Loucy (cell line): ENCODE measurements around the gene TVP23A.

Experiments used
- H2AFZ ChIP-seq: fragments of 200-600 bp; sonication (generic); 2 replicates; pipeline ENCODE4 v1.6.0; 2016; ENCODE audit warnings: antibody characterized with exemption, mild to moderate bottlenecking, low read length, moderate library complexity
- H3F3A ChIP-seq: fragments of 200-600 bp; 2 replicates; pipeline ENCODE4 v1.6.0; 2016; ENCODE audit warnings: antibody characterized with exemption, low read depth, mild to moderate bottlenecking
- H3K27me3 ChIP-seq: fragments of 200-600 bp; sonication (generic); 2 replicates; pipeline ENCODE4 v1.6.1; 2014; ENCODE audit warnings: low read length, mild to moderate bottlenecking; ENCODE audit not compliant: insufficient read depth, poor library complexity, severe bottlenecking
- H3K36me3 ChIP-seq: fragments of 200-600 bp; sonication (generic); 2 replicates; pipeline ENCODE4 v1.6.1; 2016; ENCODE audit warnings: low read length; ENCODE audit not compliant: insufficient read depth
- H3K4me1 ChIP-seq: fragments of 200-600 bp; sonication (generic); 2 replicates; pipeline ENCODE4 v1.5.1; 2014; ENCODE audit warnings: low read length, mild to moderate bottlenecking; ENCODE audit not compliant: insufficient read depth, poor library complexity, severe bottlenecking
- H3K4me2 ChIP-seq: fragments of 200-600 bp; sonication (generic); 2 replicates; pipeline ENCODE4 v1.6.0; 2014; ENCODE audit warnings: antibody characterized with exemption, low read length, low read depth, mild to moderate bottlenecking; ENCODE audit not compliant: poor library complexity, severe bottlenecking
- H3K4me3 ChIP-seq: fragments of 200-600 bp; sonication (generic); 2 replicates; pipeline ENCODE4 v1.5.1; 2014; ENCODE audit warnings: low read length, mild to moderate bottlenecking, mixed read lengths; ENCODE audit not compliant: poor library complexity, severe bottlenecking
- H3K79me2 ChIP-seq: fragments of 200-600 bp; sonication (generic); 2 replicates; pipeline ENCODE4 v1.6.1; 2014; ENCODE audit warnings: low read length; ENCODE audit not compliant: insufficient read depth
- H3K9ac ChIP-seq: fragments of 200-600 bp; sonication (generic); 2 replicates; pipeline ENCODE4 v1.6.0; 2014; ENCODE audit warnings: mild to moderate bottlenecking, low read depth, low read length, moderate library complexity; ENCODE audit not compliant: poor library complexity, severe bottlenecking
- H3K9me2 ChIP-seq: fragments of 200-600 bp; sonication (generic); replicated peaks from 2 replicates; pipeline ENCODE4 v1.6.1; 2016; ENCODE audit warnings: low read depth, low read length, mixed read lengths
- H3K9me3 ChIP-seq: fragments of 200-600 bp; sonication (generic); 2 replicates; pipeline ENCODE4 v1.6.1; 2014; ENCODE audit warnings: mild to moderate bottlenecking, antibody characterized with exemption, low read length, low read depth; ENCODE audit not compliant: insufficient read depth
- H4K20me1 ChIP-seq: fragments of 200-600 bp; sonication (generic); 2 replicates; pipeline ENCODE4 v1.6.0; 2014; ENCODE audit warnings: antibody characterized with exemption, low read length, mild to moderate bottlenecking; ENCODE audit not compliant: insufficient read depth, poor library complexity, severe bottlenecking
- EZH2phosphoT487 ChIP-seq: fragments of 200-600 bp; IDR thresholded peaks from 2 replicates; pipeline ENCODE4 v1.6.1; 2018; ENCODE audit warnings: antibody characterized with exemption, mild to moderate bottlenecking, moderate library complexity, borderline replicate concordance
- TF ChIP-seq, protein P1 (sequence below): fragments of 200-600 bp; sonication (generic); conservative IDR thresholded peaks from 2 replicates; pipeline ENCODE4 v1.5.1; 2014; ENCODE audit warnings: mild to moderate bottlenecking, antibody characterized with exemption, low read length

TVP23A gene

GRCh38 chr16:10850478-10850850, 31.9 kb upstream of the TVP23A start:
- Histone ChIP-seq H3K79me2 (no peaks in the 10 kb centered on the region), H3K4me3 (no peak overlapping the region), H2AFZ (no peak overlapping the region), H3K4me2 (no peak overlapping the region), H3K9me2 (no peaks in the 10 kb centered on the region), H3K4me1 (no peaks in the 10 kb centered on the region), H3K27me3 (no peaks in the 10 kb centered on the region), H3F3A (no peaks in the 10 kb centered on the region), H3K36me3 (no peaks in the 10 kb centered on the region), H3K9me3 (no peaks in the 10 kb centered on the region), H4K20me1 (no peaks in the 10 kb centered on the region), H3K9ac (no peak overlapping the region)
- TF ChIP-seq, protein P1, sequence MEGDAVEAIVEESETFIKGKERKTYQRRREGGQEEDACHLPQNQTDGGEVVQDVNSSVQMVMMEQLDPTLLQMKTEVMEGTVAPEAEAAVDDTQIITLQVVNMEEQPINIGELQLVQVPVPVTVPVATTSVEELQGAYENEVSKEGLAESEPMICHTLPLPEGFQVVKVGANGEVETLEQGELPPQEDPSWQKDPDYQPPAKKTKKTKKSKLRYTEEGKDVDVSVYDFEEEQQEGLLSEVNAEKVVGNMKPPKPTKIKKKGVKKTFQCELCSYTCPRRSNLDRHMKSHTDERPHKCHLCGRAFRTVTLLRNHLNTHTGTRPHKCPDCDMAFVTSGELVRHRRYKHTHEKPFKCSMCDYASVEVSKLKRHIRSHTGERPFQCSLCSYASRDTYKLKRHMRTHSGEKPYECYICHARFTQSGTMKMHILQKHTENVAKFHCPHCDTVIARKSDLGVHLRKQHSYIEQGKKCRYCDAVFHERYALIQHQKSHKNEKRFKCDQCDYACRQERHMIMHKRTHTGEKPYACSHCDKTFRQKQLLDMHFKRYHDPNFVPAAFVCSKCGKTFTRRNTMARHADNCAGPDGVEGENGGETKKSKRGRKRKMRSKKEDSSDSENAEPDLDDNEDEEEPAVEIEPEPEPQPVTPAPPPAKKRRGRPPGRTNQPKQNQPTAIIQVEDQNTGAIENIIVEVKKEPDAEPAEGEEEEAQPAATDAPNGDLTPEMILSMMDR = no peak
- no peak for TF ChIP-seq EZH2phosphoT487

DNA sequence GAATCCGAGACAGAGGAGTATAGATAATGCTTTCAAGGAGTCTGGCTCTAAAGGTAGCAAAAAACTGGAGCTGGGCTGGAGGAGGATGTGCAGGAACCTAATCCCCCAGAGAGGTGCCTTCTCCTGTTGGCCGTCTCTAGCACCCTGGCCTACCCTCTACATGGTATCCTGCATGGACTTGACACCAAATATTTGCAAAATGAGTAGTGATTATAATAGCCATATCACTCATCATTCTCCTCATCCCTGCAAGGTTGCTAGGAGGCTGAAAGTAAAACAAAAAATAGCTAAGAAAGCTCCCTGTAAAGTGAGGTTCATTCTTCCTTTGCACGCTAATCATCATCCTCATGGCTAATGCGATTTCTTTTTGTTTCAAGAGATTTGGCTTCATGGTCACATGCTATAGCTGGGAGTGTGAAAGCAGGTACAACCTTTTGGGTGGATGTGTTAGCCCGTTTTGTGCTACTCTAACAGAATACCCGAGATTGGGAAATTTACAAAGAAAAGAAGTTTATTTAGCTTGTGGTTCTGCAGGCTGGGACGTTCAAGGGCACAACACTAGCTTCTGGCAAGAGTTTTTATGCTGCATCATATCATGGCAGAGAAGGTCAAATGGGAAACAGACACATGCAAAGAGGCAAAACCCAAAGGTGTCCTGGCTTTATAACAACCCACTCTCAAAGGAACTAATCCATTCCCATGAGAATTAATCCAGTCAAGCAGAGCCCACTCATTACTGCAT, 31.3 kb upstream of the TVP23A start:
- H3K4me2 ChIP-seq = no peak overlapping the region
- no peaks in the 10 kb centered on the region for H3K36me3 ChIP-seq
- no peaks in the 10 kb centered on the region for H4K20me1 ChIP-seq
- no peak overlapping the region for H3K4me3 ChIP-seq
- H3K79me2 ChIP-seq = no peaks in the 10 kb centered on the region
- no peaks in the 10 kb centered on the region for H3K27me3 ChIP-seq
- no peak overlapping the region for H2AFZ ChIP-seq
- H3K9me2 ChIP-seq = no peaks in the 10 kb centered on the region
- TF ChIP-seq, protein P1 = no peak
- TF ChIP-seq EZH2phosphoT487 = no peak
- no peak overlapping the region for H3K9ac ChIP-seq
- H3K9me3 ChIP-seq = no peaks in the 10 kb centered on the region
- H3F3A ChIP-seq = no peaks in the 10 kb centered on the region
- H3K4me1 ChIP-seq = no peaks in the 10 kb centered on the region

GRCh38 chr16:10847176-10847575, 28.6 kb upstream of the TVP23A start:
- Histone ChIP-seq H3K4me1 (no peaks in the 10 kb centered on the region), H2AFZ (no peak overlapping the region), H3K9me3 (no peaks in the 10 kb centered on the region), H3K9ac (no peak overlapping the region), H3K4me2 (no peak overlapping the region), H3K79me2 (no peaks in the 10 kb centered on the region), H4K20me1 (no peaks in the 10 kb centered on the region), H3F3A (no peaks in the 10 kb centered on the region), H3K9me2 (no peaks in the 10 kb centered on the region), H3K36me3 (no peaks in the 10 kb centered on the region), H3K4me3 (no peak overlapping the region), H3K27me3 (no peaks in the 10 kb centered on the region)
- TF ChIP-seq, protein P1 = no peak
- TF ChIP-seq EZH2phosphoT487 = no peak
